Aorta (tissue), 5 donors: ENCODE results near the gene PDS5B. TPM values are rescaled to one million over a fixed set of nuclear protein-coding genes. Genes with fewer than 3 reads are reported as not detected.
"Not testable (repeated sequence)": the region's sequence is repeated elsewhere in the genome, so short reads cannot be mapped to it uniquely, and the experiment has no call there.

Source experiments
- ATAC-seq: fragments of 200-7000 bp; cut with Tn5 transposase; one replicate; pipeline ENCODE4 v1.9.1; 2022; ENCODE audit warnings: moderate library complexity; ENCODE audit not compliant: low FRiP score
- DNase-seq, 2 donors: peaks; one replicate each; pipeline ENCODE4 v3.0.0-alpha.2; 2020
- H3K27ac ChIP-seq, 2 donors: one replicate each; pipeline ENCODE4 v1.5.1; 2013; ENCODE audit warnings: low read length in 2 of 2, mild to moderate bottlenecking in 2 of 2, moderate library complexity in 2 of 2, control low read depth in 1 of 2, inconsistent platforms in 1 of 2, low read depth in 1 of 2
- H3K27me3 ChIP-seq, 2 donors: one replicate each; pipeline ENCODE4 v1.6.1; 2013; ENCODE audit warnings: control low read depth in 1 of 2, low read length in 1 of 2, mild to moderate bottlenecking in 1 of 2, moderate library complexity in 1 of 2; ENCODE audit not compliant: insufficient read depth in 2 of 2, control insufficient read depth in 1 of 2
- H3K36me3 ChIP-seq, 2 donors: one replicate each; pipeline ENCODE4 v1.6.1; 2013; ENCODE audit warnings: control low read depth in 1 of 2, low read length in 1 of 2, mild to moderate bottlenecking in 1 of 2; ENCODE audit not compliant: insufficient read depth in 2 of 2, control insufficient read depth in 1 of 2
- H3K4me1 ChIP-seq, 2 donors: one replicate each; pipeline ENCODE4 v1.6.1; 2013; ENCODE audit warnings: low read length in 2 of 2, control low read depth in 1 of 2, mild to moderate bottlenecking in 1 of 2, moderate library complexity in 1 of 2; ENCODE audit not compliant: insufficient read depth in 2 of 2, control insufficient read depth in 1 of 2
- H3K4me3 ChIP-seq, 2 donors: one replicate each; pipeline ENCODE4 v1.5.1; 2013; ENCODE audit warnings: low read length in 2 of 2, control low read depth in 1 of 2, mild to moderate bottlenecking in 1 of 2
- H3K9me3 ChIP-seq: one replicate; pipeline ENCODE4 v1.6.1; 2013; ENCODE audit warnings: mild to moderate bottlenecking, low read length; ENCODE audit not compliant: control insufficient read depth
- WGBS, 2 donors: extraction: QIAGEN DNeasy Blood & Tissue Kit; methylation state at CpG; one replicate each; pipeline ENCODE4 v1.1.7; 2013; 5-methylcytosine and 5-hydroxymethylcytosine counted together
- intact Hi-C, 2 donors: fragments of 100-400 bp; cut with DNase I; formaldehyde crosslinking; loops; one replicate each; pipeline versions ENCODE4 v1.14.2 to v1.15.0; 2022
- polyA plus RNA-seq, 2 donors: library from polyadenylated mRNA; stranded (reverse); fragments of 200-250 nt; gene quantifications; one replicate each; pipeline ENCODE4 v1.2.3, GENCODE V29; 2013
- total RNA-seq, 2 donors: library from RNA; stranded (reverse); fragmentation: NEBNext Ultra II Directional; extraction: Animal tissue kit (Norgen Biotek cat#: 25700); gene quantifications; one replicate each; pipeline ENCODE4 v1.2.1, GENCODE V29; 2021
- donor health status: healthy with polysubstance abuse.
- donor health status: Bipolar disorder and iron deficiency.
- donor health status: DM: no; HTN: no; CAD: no.
- donor health status: DM: no; HTN: no; CAD: no.
- donor health status: DM: yes; HTN: yes; CAD: no.

Gene PDS5B
- total and polyA plus RNA-seq, 4 donors: 9.5 to 52.9 (median 29.3) TPM

- no peak for ATAC-seq
- intact Hi-C loops: no loop called here
- DNase-seq: no peak
- H3K4me1 ChIP-seq: no peaks in the 10 kb centered on the region
- no peak overlapping the region for H3K4me3 ChIP-seq
- no peaks in the 10 kb centered on the region for H3K9me3 ChIP-seq
- H3K27ac ChIP-seq: no peak overlapping the region
- WGBS, 2 donors: 93 to 96% methylated on average over 4 of the region's 4 CpGs
- H3K36me3 ChIP-seq: no peaks in the 10 kb centered on the region
- no peaks in the 10 kb centered on the region for H3K27me3 ChIP-seq
Measured at GRCh38 chr13:32676242-32676641, 90.0 kb downstream of the PDS5B start.

- Histone ChIP-seq H3K4me3 (no peak overlapping the region), H3K9me3 (no peaks in the 10 kb centered on the region), H3K27ac (no peak overlapping the region), H3K27me3 (no peaks in the 10 kb centered on the region), H3K36me3 (no peaks in the 10 kb centered on the region), H3K4me1 (no peaks in the 10 kb centered on the region)
- ATAC-seq: no peak
- intact Hi-C loops: no loop called here
- no peak for DNase-seq
- WGBS, 2 donors: 89 to 93% methylated on average over 1 of the region's 1 CpG
Measured at GRCh38 chr13:32682130-32682529, 95.9 kb downstream of the PDS5B start.

GRCh38 chr13:32682740-32683139 is 96.5 kb downstream of the PDS5B start:
- WGBS, 2 donors: 95 to 96% methylated on average over 6 of the region's 6 CpGs
- Histone ChIP-seq H3K27ac (no peak overlapping the region), H3K4me3 (no peak overlapping the region), H3K9me3 (no peaks in the 10 kb centered on the region), H3K36me3 (no peaks in the 10 kb centered on the region), H3K4me1 (no peaks in the 10 kb centered on the region), H3K27me3 (no peaks in the 10 kb centered on the region)
- ATAC-seq: no peak
- DNase-seq: no peak
- intact Hi-C loops: no loop called here

- intact Hi-C loops: no loop called here
- Histone ChIP-seq H3K36me3 (no peaks in the 10 kb centered on the region), H3K27ac (no peak overlapping the region), H3K27me3 (no peaks in the 10 kb centered on the region), H3K4me3 (no peak overlapping the region), H3K9me3 (no peaks in the 10 kb centered on the region), H3K4me1 (no peaks in the 10 kb centered on the region)
- ATAC-seq (no peak), DNase-seq (no peak)
- 89 to 93% methylated on average over 2 of the region's 2 CpGs for WGBS, 2 donors
Measured at GRCh38 chr13:32687275-32687674, 101.0 kb downstream of the PDS5B start.

GRCh38 chr13:32695602-32696250 is 109.5 kb downstream of the PDS5B start:
- Histone ChIP-seq H3K36me3 (peaks cover 0 to 3% of the 10 kb centered on the region in 2 donors), H3K4me3 (no peak overlapping the region), H3K27ac (no peak overlapping the region), H3K4me1 (no peaks in the 10 kb centered on the region), H3K9me3 (no peaks in the 10 kb centered on the region), H3K27me3 (no peaks in the 10 kb centered on the region)
- DNase-seq (no peak), ATAC-seq (no peak)
- intact Hi-C loops: no loop called here
- 38 to 68% methylated on average over 2 of the region's 2 CpGs for WGBS, 2 donors

GRCh38 chr13:32707471-32707870 is 121.2 kb downstream of the PDS5B start:
- Histone ChIP-seq H3K27ac (no peak overlapping the region), H3K4me1 (no peaks in the 10 kb centered on the region), H3K9me3 (no peaks in the 10 kb centered on the region), H3K27me3 (no peaks in the 10 kb centered on the region), H3K4me3 (no peak overlapping the region), H3K36me3 (peaks cover 2 to 4% of the 10 kb centered on the region in 2 donors)
- ATAC-seq (no peak), DNase-seq (no peak)
- 76 to 82% methylated on average over 4 of the region's 4 CpGs for WGBS, 2 donors
- intact Hi-C loops: no loop called here

GRCh38 chr13:32713397-32713796 is 127.1 kb downstream of the PDS5B start:
- Histone ChIP-seq H3K36me3 (peaks cover 2 to 4% of the 10 kb centered on the region in 2 donors), H3K27me3 (no peaks in the 10 kb centered on the region), H3K27ac (no peak overlapping the region), H3K9me3 (no peaks in the 10 kb centered on the region), H3K4me3 (no peak overlapping the region), H3K4me1 (no peaks in the 10 kb centered on the region)
- no peak for ATAC-seq
- intact Hi-C loops: no loop called here
- DNase-seq: no peak

- H3K27me3 ChIP-seq, H3K36me3 ChIP-seq, H3K4me1 ChIP-seq, H3K27ac ChIP-seq, ATAC-seq, intact Hi-C loops, DNase-seq, H3K4me3 ChIP-seq, H3K9me3 ChIP-seq: not testable (repeated sequence)
- 93 to 94% methylated on average over 12 to 21 of the region's 21 CpGs for WGBS, 2 donors
Measured at GRCh38 chr13:32716201-32716600, 129.9 kb downstream of the PDS5B start.

GRCh38 chr13:32720026-32720425 is 133.8 kb downstream of the PDS5B start:
- H3K27me3 ChIP-seq: no peaks in the 10 kb centered on the region
- no peak overlapping the region for H3K27ac ChIP-seq
- intact Hi-C loops: no loop called here
- H3K9me3 ChIP-seq: no peaks in the 10 kb centered on the region
- WGBS, 2 donors: 82 to 98% methylated on average over 2 of the region's 2 CpGs
- ATAC-seq (no peak), DNase-seq (no peak)
- no peaks in the 10 kb centered on the region for H3K4me1 ChIP-seq
- no peaks in the 10 kb centered on the region for H3K36me3 ChIP-seq
- no peak overlapping the region for H3K4me3 ChIP-seq
